Astrocyte (in vitro differentiated cells and primary cell): Measurements from ENCODE around the gene SSUH2. TPM values are rescaled to one million over a fixed set of nuclear protein-coding genes. Genes with fewer than 3 reads are reported as not detected.
A peak's percentile ranks its signal among the peaks of the same experiment; 100 is the strongest.

Source experiments
- DNase-seq: peaks from one replicate; pipeline ENCODE4 v3.0.0-alpha.2; 2010; ENCODE audit warnings: low read depth
- FAIRE-seq: peaks from 2 replicates; lab custom pipeline; 2011; peaks lifted over from hg19 to GRCh38; lab: Jason Lieb, UNC
- H2AFZ ChIP-seq: 2 replicates; pipeline ENCODE4 v1.6.0; 2012; ENCODE audit warnings: low read depth, low read length, inconsistent platforms
- H3K27ac ChIP-seq: 2 replicates; pipeline ENCODE4 v1.5.1; 2011; ENCODE audit warnings: low read depth, low read length, inconsistent platforms
- H3K27me3 ChIP-seq: 2 replicates; pipeline ENCODE4 v1.6.0; 2011; ENCODE audit warnings: low read length, inconsistent platforms; ENCODE audit not compliant: insufficient read depth
- H3K36me3 ChIP-seq: 2 replicates; pipeline ENCODE4 v1.5.1; 2011; ENCODE audit warnings: low read length, inconsistent platforms; ENCODE audit not compliant: insufficient read depth
- H3K4me1 ChIP-seq: 2 replicates; pipeline ENCODE4 v1.5.1; 2011; ENCODE audit warnings: low read length, inconsistent platforms; ENCODE audit not compliant: insufficient read depth
- H3K4me2 ChIP-seq: 2 replicates; pipeline ENCODE4 v1.6.0; 2012; ENCODE audit warnings: low read length, inconsistent platforms
- H3K4me3 ChIP-seq: 2 replicates; pipeline ENCODE4 v1.5.1; 2011; ENCODE audit warnings: low read depth, mild to moderate bottlenecking, low read length, inconsistent platforms; ENCODE audit not compliant: insufficient read depth
- H3K79me2 ChIP-seq: 2 replicates; pipeline ENCODE4 v1.6.0; 2012; ENCODE audit warnings: mild to moderate bottlenecking, low read length, inconsistent platforms; ENCODE audit not compliant: insufficient read depth
- H3K9ac ChIP-seq: 2 replicates; pipeline ENCODE4 v1.6.0; 2012; ENCODE audit warnings: mild to moderate bottlenecking, low read length, inconsistent platforms
- H3K9me3 ChIP-seq: 2 replicates; pipeline ENCODE4 v1.5.1; 2012; ENCODE audit warnings: low read depth, mild to moderate bottlenecking, low read length, inconsistent platforms; ENCODE audit not compliant: insufficient read depth
- H4K20me1 ChIP-seq: 2 replicates; pipeline ENCODE4 v1.6.0; 2012; ENCODE audit warnings: low read length, inconsistent platforms; ENCODE audit not compliant: insufficient read depth
- H3K27ac Mint-ChIP-seq: one replicate; pipeline ENCODE4 v1.8.0; 2021; ENCODE audit warnings: mild to moderate bottlenecking, mixed read lengths; ENCODE audit not compliant: unreplicated experiment
- H3K27me3 Mint-ChIP-seq: one replicate; pipeline ENCODE4 v1.8.0; 2021; ENCODE audit warnings: low read depth, mixed read lengths; ENCODE audit not compliant: unreplicated experiment
- H3K36me3 Mint-ChIP-seq: one replicate; pipeline ENCODE4 v1.8.0; 2021; ENCODE audit warnings: low read depth, mixed read lengths; ENCODE audit not compliant: unreplicated experiment
- H3K4me1 Mint-ChIP-seq: one replicate; pipeline ENCODE4 v1.8.0; 2021; ENCODE audit warnings: low read depth, mixed read lengths; ENCODE audit not compliant: unreplicated experiment
- H3K4me3 Mint-ChIP-seq: one replicate; pipeline ENCODE4 v1.8.0; 2021; ENCODE audit warnings: mild to moderate bottlenecking, moderate library complexity, mixed read lengths; ENCODE audit not compliant: unreplicated experiment
- H3K9me3 Mint-ChIP-seq: one replicate; pipeline ENCODE4 v1.8.0; 2021; ENCODE audit warnings: mild to moderate bottlenecking, mixed read lengths; ENCODE audit not compliant: unreplicated experiment
- CTCF ChIP-seq: IDR thresholded peaks from 2 replicates; pipeline ENCODE4 v1.5.1; 2011; ENCODE audit warnings: low read depth, mild to moderate bottlenecking, inconsistent platforms, low read length, moderate library complexity; ENCODE audit not compliant: insufficient read depth
- EZH2 ChIP-seq: IDR thresholded peaks from 2 replicates; pipeline ENCODE4 v1.6.1; 2012; ENCODE audit warnings: mild to moderate bottlenecking, low read length, inconsistent platforms; ENCODE audit not compliant: insufficient read depth
- total RNA-seq: library from RNA; stranded (reverse); gene quantifications from 2 replicates; pipeline ENCODE4 v1.2.1, GENCODE V29; 2021

Gene SSUH2
- total RNA-seq, 1 donor from 2014 or later = not detected

GRCh38 chr3:8650583-8651416 is 6.2 kb upstream of the SSUH2 start:
- H3K4me1 ChIP-seq = no peaks in the 10 kb centered on the region
- no peak for FAIRE-seq
- Mint-ChIP-seq H3K4me3 (no peak overlapping the region), H3K9me3 (peaks cover 3% of the 10 kb centered on the region), H3K4me1 (no peaks in the 10 kb centered on the region), H3K27me3 (peaks cover 51% of the 10 kb centered on the region), H3K36me3 (peaks cover 2% of the 10 kb centered on the region), H3K27ac (no peak overlapping the region)
- H2AFZ ChIP-seq = no peak overlapping the region
- H3K9ac ChIP-seq = no peak overlapping the region
- TF ChIP-seq CTCF (no peak), EZH2 (no peak)
- no peak overlapping the region for H3K27ac ChIP-seq
- no peaks in the 10 kb centered on the region for H3K9me3 ChIP-seq
- no peaks in the 10 kb centered on the region for H3K36me3 ChIP-seq
- peak; percentile 37 for DNase-seq
- no peak overlapping the region for H3K4me3 ChIP-seq
- no peak overlapping the region for H3K4me2 ChIP-seq
- peaks cover 3% of the 10 kb centered on the region for H3K27me3 ChIP-seq
- H4K20me1 ChIP-seq = no peaks in the 10 kb centered on the region
- no peaks in the 10 kb centered on the region for H3K79me2 ChIP-seq

GRCh38 chr3:8649757-8650156 is 5.2 kb upstream of the SSUH2 start:
- TF ChIP-seq CTCF = no peak
- peaks cover 6% of the 10 kb centered on the region for H3K27me3 ChIP-seq
- no peaks in the 10 kb centered on the region for H3K36me3 ChIP-seq
- H3K9ac ChIP-seq = no peak overlapping the region
- H3K27ac ChIP-seq = no peak overlapping the region
- no peak overlapping the region for H3K27ac Mint-ChIP-seq
- H3K9me3 Mint-ChIP-seq = peaks cover 3% of the 10 kb centered on the region
- no peak for FAIRE-seq
- H3K4me1 Mint-ChIP-seq = no peaks in the 10 kb centered on the region
- no peak overlapping the region for H3K4me3 Mint-ChIP-seq
- no peak for DNase-seq
- H3K4me2 ChIP-seq = no peak overlapping the region
- H3K79me2 ChIP-seq = no peaks in the 10 kb centered on the region
- no peaks in the 10 kb centered on the region for H4K20me1 ChIP-seq
- no peak overlapping the region for H3K4me3 ChIP-seq
- no peaks in the 10 kb centered on the region for H3K4me1 ChIP-seq
- peaks cover 57% of the 10 kb centered on the region for H3K27me3 Mint-ChIP-seq
- no peak overlapping the region for H2AFZ ChIP-seq
- no peaks in the 10 kb centered on the region for H3K9me3 ChIP-seq
- H3K36me3 Mint-ChIP-seq = no peaks in the 10 kb centered on the region
